ENCODE results near the gene SETD3.

DNA sequence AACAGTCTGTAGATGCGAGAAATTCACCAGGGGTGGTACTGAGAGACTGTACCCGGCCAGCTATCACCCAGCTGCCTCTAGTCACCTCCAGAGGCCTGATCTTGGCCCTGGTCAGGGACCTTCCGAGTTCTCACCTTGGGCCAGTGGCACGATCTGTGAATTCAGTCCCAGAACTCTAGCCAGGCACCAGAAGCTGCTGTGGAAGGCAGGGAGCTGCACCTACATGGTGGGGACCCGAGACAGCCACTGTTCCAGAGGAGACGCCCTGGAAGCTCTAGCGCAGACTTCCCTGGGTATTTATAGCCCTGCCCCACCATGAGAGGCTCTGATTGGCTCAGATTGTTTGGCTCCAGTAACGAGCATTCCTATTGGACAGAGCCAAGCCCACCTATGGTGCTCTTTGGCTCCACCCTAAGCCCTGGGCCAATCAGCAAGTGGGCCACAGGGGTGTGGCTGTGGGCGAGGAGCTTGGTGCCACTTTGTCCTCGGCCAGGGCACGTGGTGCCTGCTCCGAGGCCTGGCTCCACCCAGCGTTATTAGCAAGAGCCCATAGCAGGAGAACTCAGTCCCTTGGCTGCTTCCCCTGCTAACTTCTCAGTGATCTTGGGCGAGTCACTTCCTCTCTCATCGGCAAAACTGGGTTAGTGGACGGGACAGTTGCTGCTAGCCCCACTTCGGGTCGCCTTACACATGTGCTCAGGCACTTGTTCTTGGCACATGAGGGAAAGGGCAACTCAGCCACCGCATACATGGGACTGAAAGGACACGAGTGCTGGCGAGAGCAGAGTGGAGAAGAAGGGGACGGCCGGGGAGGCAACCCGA, 119.7 kb downstream of the SETD3 start:
- no peak for TF ChIP-seq EZH2 (IDR thresholded peaks at IDR 0.05; ENCODE audit: borderline replicate concordance, insufficient read depth, low read depth, low read length, poor library complexity, severe bottlenecking)
- TF ChIP-seq, protein P1, sequence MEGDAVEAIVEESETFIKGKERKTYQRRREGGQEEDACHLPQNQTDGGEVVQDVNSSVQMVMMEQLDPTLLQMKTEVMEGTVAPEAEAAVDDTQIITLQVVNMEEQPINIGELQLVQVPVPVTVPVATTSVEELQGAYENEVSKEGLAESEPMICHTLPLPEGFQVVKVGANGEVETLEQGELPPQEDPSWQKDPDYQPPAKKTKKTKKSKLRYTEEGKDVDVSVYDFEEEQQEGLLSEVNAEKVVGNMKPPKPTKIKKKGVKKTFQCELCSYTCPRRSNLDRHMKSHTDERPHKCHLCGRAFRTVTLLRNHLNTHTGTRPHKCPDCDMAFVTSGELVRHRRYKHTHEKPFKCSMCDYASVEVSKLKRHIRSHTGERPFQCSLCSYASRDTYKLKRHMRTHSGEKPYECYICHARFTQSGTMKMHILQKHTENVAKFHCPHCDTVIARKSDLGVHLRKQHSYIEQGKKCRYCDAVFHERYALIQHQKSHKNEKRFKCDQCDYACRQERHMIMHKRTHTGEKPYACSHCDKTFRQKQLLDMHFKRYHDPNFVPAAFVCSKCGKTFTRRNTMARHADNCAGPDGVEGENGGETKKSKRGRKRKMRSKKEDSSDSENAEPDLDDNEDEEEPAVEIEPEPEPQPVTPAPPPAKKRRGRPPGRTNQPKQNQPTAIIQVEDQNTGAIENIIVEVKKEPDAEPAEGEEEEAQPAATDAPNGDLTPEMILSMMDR (IDR thresholded peaks at IDR 0.05): no peak
